Measurements from ENCODE around the gene COMT.

GRCh38 chr22:19966908-19967750 lies 25.6 kb downstream of the COMT start:
- TF ChIP-seq USF2 (CRISPR knock-in tag; IDR thresholded peaks at IDR 0.05) (no peak), NR3C1 (CRISPR knock-in tag; conservative IDR thresholded peaks at IDR 0.05; ENCODE audit: low read depth) (no peak), CREB1 (CRISPR knock-in tag; IDR thresholded peaks at IDR 0.05) (no peak)

All from WTC11 (cell line).